ENCODE data around the gene ARRB1.
"Not testable (repeated sequence)": the region's sequence is repeated elsewhere in the genome, so short reads cannot be mapped to it uniquely, and the experiment has no call there.

ARRB1 gene

GRCh38 chr11:75371949-75372876 is 20.8 kb upstream of the ARRB1 start:
- no peak for DNase-seq

DNA sequence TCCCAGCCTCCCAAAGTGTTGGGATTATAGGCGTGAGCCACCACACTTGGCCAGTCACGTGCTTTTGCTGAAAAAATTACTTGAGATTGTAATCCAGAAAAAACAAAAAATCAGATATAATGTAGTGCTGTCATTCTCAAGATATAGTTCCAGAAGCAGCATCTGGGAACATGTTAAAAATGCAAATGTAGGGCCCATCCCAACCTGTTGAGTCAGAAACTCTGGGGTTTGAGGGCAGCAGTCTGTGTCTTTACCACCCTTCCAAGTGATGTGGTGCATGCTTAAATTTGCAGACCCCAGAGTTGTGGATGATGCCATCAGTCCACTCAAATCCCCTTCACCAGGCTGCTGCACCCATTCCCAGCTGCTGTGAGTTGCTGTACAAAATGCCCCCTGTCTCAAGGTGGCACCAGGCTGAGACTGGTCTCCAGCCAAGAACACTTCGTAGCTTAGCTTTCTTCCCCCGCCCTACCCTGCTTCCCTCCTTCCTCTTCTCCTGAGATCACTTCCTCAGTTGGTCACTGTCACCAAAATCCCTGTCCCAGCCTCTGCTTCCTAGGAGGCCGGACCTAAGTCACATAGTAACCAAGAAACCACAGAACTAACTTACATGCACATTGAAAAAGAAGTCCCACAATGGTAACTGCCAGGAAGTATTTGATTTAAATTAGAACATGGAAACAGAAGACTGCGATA is 18.2 kb upstream of the ARRB1 start:
- no peak for DNase-seq

GRCh38 chr11:75366826-75367225 is 15.4 kb upstream of the ARRB1 start:
- DNase-seq, result not testable (repeated sequence)

DNA sequence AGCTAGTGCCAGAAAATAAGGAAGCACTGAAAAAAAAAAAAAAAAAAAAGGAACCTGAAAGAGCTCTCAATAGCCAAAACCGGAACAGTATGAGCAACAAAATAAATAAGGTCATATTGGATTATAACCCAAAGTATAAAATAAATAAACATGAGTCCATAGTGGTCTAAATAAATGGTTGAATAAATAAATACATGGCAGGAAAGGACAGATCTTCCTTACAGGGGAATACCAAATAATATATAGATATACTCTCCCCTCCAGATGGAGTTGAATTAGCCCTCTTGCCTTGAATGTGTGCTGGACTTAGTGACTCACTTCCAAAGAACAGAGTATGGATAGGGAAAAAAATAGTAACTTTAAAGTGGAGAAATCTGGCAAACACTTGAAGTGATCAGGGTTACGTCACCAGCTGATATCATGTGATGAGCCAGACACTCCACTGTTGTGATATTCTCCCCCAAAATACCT is 14.3 kb upstream of the ARRB1 start:
- no peak for DNase-seq

DNA sequence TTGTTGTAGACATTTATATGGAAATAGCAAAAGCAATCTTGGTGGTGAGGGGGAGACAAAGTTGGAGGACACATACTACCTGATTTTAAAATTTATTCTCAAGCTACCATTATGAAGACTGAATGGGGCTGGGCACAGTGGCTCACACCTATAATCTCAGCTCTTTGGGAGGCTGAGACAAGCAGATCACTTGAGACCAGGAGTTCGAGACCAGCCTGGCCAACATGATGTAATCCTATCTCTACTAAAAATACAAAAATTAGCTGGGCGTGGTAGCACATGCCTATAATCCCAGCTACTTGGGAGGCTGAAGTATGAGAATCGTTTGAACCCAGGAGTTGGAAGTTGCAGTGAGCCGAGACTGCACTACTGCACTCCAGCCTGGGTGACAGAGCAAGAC is 10.8 kb upstream of the ARRB1 start:
- DNase-seq, result not testable (repeated sequence)

DNA sequence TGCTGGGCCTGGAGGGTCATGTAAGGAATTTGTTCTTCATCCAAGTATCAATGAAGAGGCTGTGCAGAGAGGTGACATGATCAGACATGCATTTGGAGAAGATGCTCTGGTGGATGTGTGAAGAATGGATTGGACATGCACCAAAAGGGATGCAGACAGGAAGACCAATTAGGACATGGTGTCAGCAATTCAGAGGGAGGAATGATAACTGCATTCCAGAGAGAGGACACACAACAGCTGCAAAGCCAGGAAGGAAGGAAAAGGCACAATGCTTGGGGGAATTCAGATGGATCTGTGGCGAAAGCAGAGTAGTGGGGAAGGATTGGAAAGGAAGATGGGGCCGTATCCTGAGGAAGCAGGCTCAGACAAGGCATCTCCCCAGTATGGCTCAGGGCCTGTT is 5.2 kb upstream of the ARRB1 start:
- DNase-seq, result no peak

GRCh38 chr11:75355051-75355450 is 3.6 kb upstream of the ARRB1 start:
- DNase-seq, result no peak

DNA sequence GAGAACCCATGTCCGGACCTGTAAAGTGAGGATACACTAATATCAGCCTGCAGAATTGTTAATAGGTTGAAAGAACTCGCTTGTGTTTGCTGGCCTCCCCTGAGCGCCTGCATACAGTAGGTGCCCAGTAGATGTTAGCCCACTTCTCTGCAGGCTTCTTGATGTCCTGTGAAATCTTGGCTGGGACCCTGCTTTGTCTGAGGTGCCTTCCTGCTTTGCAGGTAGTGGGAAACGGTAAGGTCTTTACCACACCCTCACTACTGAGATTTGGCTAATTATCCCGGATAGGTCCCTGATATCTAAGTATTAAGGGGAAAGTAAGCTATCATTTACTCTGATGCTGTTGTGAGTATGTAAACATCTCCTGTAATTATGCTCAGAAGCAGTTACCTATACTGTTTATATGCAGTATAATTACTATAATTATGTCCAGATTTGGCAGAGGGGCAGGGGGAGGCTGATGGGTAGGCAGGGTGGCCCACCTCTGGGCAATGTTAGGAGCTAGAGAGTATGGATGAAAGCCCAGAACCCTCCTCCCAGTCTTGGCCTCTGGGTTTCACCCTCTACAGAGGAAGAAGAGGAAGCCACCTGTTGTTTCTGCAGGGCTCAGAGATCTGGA is 1.2 kb upstream of the ARRB1 start:
- no peak for DNase-seq

DNA sequence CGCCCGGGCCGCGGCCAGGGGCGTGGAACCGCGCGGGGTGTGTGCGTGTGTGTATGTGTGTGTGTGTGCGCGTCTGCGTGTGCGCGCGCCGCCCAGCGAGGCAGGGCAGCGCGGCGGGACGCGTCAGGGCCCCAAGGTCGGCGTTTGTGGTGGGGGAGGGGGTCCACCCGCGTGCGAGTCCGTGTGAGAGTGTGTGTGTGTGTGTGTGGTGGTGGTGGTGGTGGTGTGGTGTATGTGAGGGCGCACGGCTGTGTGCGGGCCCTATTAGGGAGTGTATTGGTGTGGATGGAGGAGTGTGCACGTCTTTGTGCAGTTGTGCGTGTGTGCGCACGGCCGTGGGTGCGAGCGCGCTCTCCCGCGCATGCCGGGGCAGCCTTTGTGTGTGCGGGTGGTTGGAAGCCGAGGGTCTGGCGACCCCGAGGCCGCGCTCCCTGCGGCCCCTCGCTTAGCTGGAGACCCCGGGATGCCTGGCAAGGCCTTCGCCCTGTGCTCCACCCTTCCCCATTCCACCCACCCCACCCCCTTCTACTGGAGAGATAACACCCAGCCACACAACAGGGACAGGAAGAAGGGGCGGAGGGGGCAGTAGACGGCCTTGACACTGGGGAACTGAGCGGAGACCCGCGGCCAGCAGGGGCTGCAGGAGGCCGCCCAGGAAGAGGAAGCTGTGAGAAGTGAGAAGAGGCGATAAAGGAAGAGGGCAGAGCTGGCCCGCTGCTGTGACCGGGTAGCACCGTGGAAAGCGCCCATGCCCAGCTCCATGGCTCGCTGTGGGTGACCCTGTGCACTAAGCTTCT is 528 bp upstream of the ARRB1 start:
- peak; percentile 78 for DNase-seq

DNA sequence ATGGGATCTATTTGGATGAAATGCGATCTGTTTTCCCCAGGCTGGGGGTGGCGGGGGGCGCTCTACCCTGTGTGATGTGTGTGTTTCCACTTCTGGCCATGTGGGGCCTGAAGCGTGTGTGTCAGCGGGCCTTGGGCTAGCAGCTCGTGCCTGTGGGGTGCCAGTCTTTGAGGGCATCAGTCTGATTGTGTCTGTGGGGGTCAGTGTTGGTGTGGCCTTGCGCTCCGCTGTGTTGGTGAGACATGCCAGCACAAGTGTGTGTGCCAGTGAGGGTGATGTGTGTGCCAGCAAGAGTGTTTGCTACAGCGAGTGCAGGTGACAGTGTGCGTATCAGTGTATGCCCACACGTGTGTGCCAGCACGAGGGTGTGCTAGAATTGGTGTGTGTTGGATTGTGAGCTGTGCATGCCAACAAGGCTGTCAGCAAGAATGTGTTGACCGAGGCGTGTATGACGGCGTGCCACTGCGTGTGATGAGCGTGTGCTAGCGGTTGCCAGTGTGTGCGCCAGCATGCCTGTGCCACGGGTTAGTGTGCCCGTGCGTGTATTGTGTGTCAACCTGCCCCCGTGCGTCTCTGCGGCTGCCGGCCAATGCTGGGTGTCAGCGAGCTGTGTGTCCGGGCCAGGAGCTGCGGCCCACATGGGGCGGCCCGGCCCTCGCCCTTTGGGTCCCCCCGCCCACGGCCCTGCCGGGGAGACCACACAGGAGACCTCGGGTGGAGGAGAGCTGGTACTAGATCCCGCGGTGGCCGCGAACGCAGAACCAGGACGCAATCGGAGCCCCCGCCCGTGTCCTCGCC is 519 bp downstream of the ARRB1 start:
- peak; percentile 79 for DNase-seq

- no peak for DNase-seq
These were observed 1.2 kb downstream of the ARRB1 start for GRCh38 chr11:75350122-75350742.

DNA sequence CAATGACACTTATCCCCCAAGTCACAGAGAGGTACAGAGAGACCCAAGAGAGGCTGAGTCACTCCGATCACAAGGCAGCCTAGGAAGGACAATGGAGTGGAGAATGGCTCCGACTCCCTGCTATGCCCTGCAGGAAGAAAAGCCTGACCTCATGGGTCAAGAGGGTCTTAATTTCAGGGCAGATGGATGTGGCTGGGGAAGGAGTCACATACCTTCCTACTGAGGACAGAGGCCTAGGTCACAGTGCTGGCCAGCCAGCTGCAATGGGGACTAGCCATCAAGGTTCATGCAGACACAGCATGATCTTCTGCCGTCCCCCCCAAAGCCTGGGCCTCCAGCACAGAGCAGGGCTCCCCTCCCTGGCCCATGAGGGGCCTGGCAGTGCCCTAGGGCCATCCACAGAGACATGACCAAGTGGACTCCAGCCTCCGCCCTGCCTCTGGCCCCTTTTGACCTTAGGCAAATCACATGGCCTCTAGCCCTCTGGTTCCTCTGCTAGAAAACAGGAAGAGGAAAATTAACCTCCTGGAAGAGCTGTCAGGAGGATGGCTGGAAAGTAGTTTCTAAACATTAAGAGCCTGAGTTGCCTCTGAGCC is 1.8 kb downstream of the ARRB1 start:
- DNase-seq, result no peak

GRCh38 chr11:75347781-75348566 is 3.5 kb downstream of the ARRB1 start:
- no peak for DNase-seq

GRCh38 chr11:75346912-75347647 is 4.4 kb downstream of the ARRB1 start:
- DNase-seq, result no peak

DNA sequence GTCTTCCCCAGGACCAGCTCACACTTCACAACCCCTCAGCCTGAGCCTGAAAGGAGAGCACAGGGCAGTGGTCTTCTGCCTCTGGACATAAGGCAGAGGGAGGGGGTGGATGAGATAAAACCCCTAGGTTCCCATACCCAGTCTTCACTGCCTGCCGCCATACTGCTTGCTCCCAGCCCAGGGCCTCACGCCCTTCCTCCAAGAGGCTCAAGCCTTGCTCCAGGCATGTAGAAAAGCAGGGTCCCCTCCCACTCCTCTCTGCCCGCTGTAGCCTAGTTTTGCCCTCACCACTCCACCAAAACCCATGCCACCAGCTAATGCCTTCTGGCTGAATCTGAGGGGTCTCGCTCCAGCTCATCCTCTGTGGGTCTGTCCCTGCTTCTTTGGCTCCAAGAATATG is 5.2 kb downstream of the ARRB1 start:
- no peak for DNase-seq

DNA sequence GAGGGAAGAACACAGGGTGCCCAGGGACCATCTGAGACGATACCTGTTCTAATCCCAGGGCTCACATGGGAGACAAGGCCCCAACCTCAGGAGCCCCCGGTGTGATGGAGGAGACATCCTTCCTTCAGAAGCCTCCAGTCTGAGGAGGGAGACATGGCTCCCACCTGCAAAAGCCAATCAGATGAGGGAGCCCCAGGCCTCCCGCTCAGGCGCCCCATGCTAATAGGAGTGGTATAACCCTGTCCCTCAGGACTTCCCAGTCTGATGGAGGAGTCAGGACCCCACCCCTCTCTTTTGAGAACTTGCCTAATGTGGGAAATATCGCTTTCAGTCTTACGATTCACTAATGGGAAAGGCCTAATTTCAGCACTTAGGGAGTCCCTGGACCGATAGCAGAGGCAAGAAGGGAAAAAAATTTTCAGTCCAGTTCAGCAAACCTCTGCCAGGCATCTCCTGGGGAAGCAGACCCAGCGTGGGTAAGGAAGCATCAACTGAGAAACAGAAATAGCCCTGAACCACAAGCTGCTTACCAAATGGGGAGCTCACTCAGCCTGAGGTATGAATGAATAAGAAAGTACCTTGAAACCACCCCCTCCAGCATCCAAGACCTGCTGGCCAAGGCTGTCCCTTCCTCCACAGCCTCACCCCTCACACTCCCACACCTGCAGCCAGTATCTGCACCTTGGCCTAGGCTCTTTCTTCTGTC is 5.9 kb downstream of the ARRB1 start:
- no peak for DNase-seq

- no peak for DNase-seq
These were observed 6.6 kb downstream of the ARRB1 start for GRCh38 chr11:75344761-75345454.

DNA sequence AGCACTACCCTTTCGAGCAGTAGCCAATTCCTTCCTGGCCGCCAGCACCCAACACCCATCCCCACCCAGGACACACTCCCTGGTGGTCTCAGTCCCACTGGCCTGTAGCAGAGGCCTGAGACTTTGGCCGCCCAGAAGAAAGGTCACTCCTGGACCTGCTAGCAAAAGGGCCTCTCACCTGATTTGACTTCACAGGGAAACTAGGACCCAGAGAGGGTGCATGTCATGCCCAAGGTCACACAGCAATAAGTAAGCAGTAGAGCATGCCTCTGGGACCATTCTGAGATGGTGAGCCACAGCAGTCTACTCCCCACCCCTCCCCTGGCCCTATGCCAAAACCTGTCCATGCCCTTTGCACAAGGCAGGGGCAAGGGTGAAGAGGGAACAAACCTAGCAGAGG is 7.3 kb downstream of the ARRB1 start:
- no peak for DNase-seq
